Gastroesophageal sphincter (tissue), 4 donors: Measurements from ENCODE around the gene HEYL. TPM values are rescaled to one million over a fixed set of nuclear protein-coding genes. Genes with fewer than 3 reads are reported as not detected.

Experiments used
- ATAC-seq: fragments of 150-250 bp; one replicate; pipeline ENCODE4 v1.9.1; 2016; ENCODE audit warnings: mild to moderate bottlenecking, moderate library complexity
- H3K27ac ChIP-seq, 4 donors: fragments of 200-600 bp; sonication (generic) in 3 of 4; 1 replicate in 3 of 4; 2 replicates in 1 of 4; pipeline ENCODE4 v1.5.1; 2016 to 2019
- H3K27me3 ChIP-seq: fragments of 200-600 bp; sonication (generic); one replicate; pipeline ENCODE4 v1.5.1; 2019
- H3K36me3 ChIP-seq, 2 donors: fragments of 200-600 bp; sonication (generic); one replicate each; pipeline ENCODE4 v1.5.1; 2019; ENCODE audit warnings: control low read depth in 1 of 2
- H3K4me1 ChIP-seq, 3 donors: fragments of 200-600 bp; sonication (generic); 1 replicate in 2 of 3; 2 replicates in 1 of 3; pipeline ENCODE4 v1.5.1; 2016 to 2019; ENCODE audit warnings: control low read depth in 2 of 3
- H3K4me3 ChIP-seq, 2 donors: fragments of 200-600 bp; sonication (generic); one replicate each; pipeline ENCODE4 v1.5.1; 2019; ENCODE audit warnings: mild to moderate bottlenecking in 1 of 2, moderate library complexity in 1 of 2
- H3K9me3 ChIP-seq, 3 donors: fragments of 200-600 bp; sonication (generic); one replicate each; pipeline ENCODE4 v1.5.1; 2017 to 2019; ENCODE audit warnings: control low read depth in 2 of 3
- CTCF ChIP-seq, 4 experiments: fragments of 200-600 bp in 2 of 4; fragments of 450-650 bp in 2 of 4; sonication (generic) in 1 of 4; IDR thresholded peaks; one replicate each; pipeline ENCODE4 v1.5.1; 2017 to 2019; ENCODE audit warnings: antibody characterized with exemption in 4 of 4, mild to moderate bottlenecking in 2 of 4, moderate library complexity in 2 of 4
- EP300 ChIP-seq: sonication (generic); formaldehyde crosslinking; IDR thresholded peaks from one replicate; pipeline ENCODE4 v1.6.1; 2017; ENCODE audit warnings: antibody characterized with exemption, mild to moderate bottlenecking
- POLR2A ChIP-seq, 2 donors: fragments of 450-650 bp; IDR thresholded peaks; one replicate each; pipeline ENCODE4 v1.6.1; 2017; ENCODE audit warnings: antibody characterized with exemption in 2 of 2, mild to moderate bottlenecking in 2 of 2, moderate library complexity in 1 of 2
- POLR2AphosphoS5 ChIP-seq: sonication (generic); formaldehyde crosslinking; IDR thresholded peaks from one replicate; pipeline ENCODE4 v1.6.1; 2017; ENCODE audit warnings: antibody characterized with exemption
- WGBS, 2 donors: methylation state at CpG; one replicate each; pipeline ENCODE4 v1.1.5; 2018; ENCODE audit warnings: low coverage in 1 of 2; 5-methylcytosine and 5-hydroxymethylcytosine counted together
- total RNA-seq, 4 donors: library from RNA; depleted of rRNA; stranded (reverse); fragments of >200 nt; gene quantifications; one replicate each; pipeline ENCODE4 v1.1.0, GENCODE V29; 2016

The HEYL gene
- total RNA-seq, 4 donors from 2014 or later, result 3.0 to 8.4 (median 6.0) TPM

DNA sequence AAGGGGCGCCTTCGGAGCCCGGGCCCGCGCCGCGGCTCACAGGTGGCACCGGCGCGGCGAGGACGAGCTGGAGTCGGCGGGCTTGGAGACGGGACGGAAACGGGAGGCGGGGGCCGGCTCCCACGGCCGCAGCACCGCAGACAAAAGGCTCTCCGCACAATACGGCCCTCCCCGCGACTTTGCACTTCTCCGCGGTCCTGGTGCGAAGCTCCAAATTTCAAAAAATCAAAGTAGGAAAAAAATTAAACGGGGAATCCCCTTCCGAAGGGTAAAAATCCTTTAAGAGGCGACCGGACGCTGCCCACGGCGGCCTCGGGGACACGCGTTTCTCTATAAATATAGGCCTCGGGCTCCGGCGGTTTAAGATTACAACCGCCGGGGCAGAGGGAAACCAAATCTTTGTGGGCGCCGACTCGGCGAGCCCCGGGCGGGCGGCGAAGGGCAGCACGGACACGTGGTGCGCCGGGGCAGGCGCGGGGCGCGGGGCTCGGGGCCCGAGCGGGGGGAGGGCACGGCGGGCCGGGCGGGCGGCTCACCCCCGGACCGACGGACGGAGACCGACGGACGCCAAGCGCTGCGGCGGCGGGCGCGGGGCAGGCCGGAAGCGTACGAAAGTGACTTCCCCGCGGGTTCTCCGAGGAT, 63.3 kb downstream of the HEYL start:
- peaks cover 5 to 42% (median 22%) of the 10 kb centered on the region in 3 donors for H3K4me1 ChIP-seq
- H3K36me3 ChIP-seq, result peaks cover 0 to 16% of the 10 kb centered on the region in 2 donors
- H3K4me3 ChIP-seq, result peak overlapping the region; percentile 51 to 84
- H3K27ac ChIP-seq, result peak overlapping the region; percentile 48 to 89 (median 88)
- WGBS, 2 donors, result 0 to 2% methylated on average over 2 to 15 of the region's 87 CpGs
- no peaks in the 10 kb centered on the region for H3K27me3 ChIP-seq
- no peaks in the 10 kb centered on the region for H3K9me3 ChIP-seq
- peak in 1 of 4 experiments; percentile 15 for TF ChIP-seq CTCF (IDR thresholded peaks at IDR 0.05)
- no peak for TF ChIP-seq EP300
- no peak for TF ChIP-seq POLR2AphosphoS5
- TF ChIP-seq POLR2A (IDR thresholded peaks at IDR 0.05), result no peak
- peak; percentile 56 for ATAC-seq

DNA sequence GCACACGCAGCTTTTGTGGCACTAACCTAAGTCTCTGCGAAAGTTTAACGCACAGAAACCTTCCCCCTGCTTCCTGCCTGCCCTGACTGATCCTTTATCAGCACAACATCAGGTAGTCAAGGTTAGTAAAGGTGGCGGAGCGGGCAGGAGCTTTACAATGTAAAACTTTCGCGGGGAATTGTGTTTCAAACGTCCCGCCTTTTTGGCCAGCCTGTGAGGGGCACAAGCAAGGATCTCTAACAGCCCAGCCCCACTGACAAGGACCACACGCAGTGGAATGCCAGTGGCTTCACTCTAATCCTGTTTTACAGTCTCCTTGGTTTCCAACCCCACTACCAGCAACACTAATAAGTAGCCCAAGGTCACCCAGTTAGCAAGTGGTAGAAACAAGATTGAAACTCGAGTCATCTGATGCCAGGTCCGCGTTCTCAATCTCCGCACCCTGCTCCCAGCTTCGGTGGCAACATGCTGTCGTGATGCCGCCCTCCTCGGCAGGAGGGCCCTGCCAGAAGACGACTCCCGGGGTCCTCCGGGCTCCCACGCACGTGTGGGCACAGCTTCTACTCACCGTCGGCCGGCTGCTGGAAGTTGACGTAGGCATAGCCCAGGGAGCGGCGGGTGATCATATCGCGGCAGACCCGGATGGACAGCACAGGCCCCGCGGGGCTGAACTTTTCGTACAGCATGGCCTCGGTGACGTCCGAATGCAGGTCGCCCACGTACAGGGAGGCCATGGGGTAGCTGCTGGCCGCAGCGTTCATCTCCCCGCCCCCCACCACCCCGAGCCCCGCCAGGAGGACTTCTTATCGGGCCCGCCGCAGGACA, 64.0 kb downstream of the HEYL start:
- peak; percentile 27 for TF ChIP-seq POLR2AphosphoS5
- TF ChIP-seq POLR2A (IDR thresholded peaks at IDR 0.05), result no peak
- WGBS, 2 donors, result 4 to 5% methylated on average over 6 to 7 of the region's 48 CpGs
- ATAC-seq, result peak; percentile 56

GRCh38 chr1:39574646-39575045, 64.8 kb downstream of the HEYL start:
- H3K4me1 ChIP-seq, result peaks cover 5 to 42% (median 22%) of the 10 kb centered on the region in 3 donors
- H3K27ac ChIP-seq, result peak overlapping the region in 3 of 4 donors; percentile 88 to 89 (median 88)
- no peaks in the 10 kb centered on the region for H3K27me3 ChIP-seq
- TF ChIP-seq POLR2A (IDR thresholded peaks at IDR 0.05) (no peak), EP300 (no peak), POLR2AphosphoS5 (no peak), CTCF (IDR thresholded peaks at IDR 0.05) (no peak)
- peaks cover 0 to 31% of the 10 kb centered on the region in 2 donors for H3K36me3 ChIP-seq
- no peak for ATAC-seq
- H3K4me3 ChIP-seq, result peak overlapping the region; percentile 51 to 84
- WGBS, 2 donors, result 20 to 29% methylated on average over 1 to 3 of the region's 5 CpGs
- H3K9me3 ChIP-seq, result no peaks in the 10 kb centered on the region

More for the DNA sequence above, 64.0 kb downstream of the HEYL start:
- H3K9me3 ChIP-seq, result no peaks in the 10 kb centered on the region
- no peaks in the 10 kb centered on the region for H3K27me3 ChIP-seq
- peak overlapping the region; percentile 48 to 89 (median 88) for H3K27ac ChIP-seq
- H3K4me1 ChIP-seq, result peaks cover 5 to 42% (median 22%) of the 10 kb centered on the region in 3 donors
- H3K36me3 ChIP-seq, result peaks cover 0 to 24% of the 10 kb centered on the region in 2 donors
- peak overlapping the region; percentile 51 to 84 for H3K4me3 ChIP-seq

Other genes with a start within 250 kb of the HEYL start
- 1 to 10 TPM in 2 of 4 donors, under 1 TPM in 2; 0.40 to 4.0 (median 1.2) TPM for gene BMP8A, start 148.0 kb downstream of the HEYL start, total RNA-seq
- gene PABPC4, start 62.9 kb downstream of the HEYL start, total RNA-seq, result 100 to 1,000 TPM; 101 to 160 (median 123) TPM
- 1 to 10 TPM in 1 of 4 donors, not detected in 3; 1.1 TPM for gene NT5C1A, start 32.5 kb upstream of the HEYL start, total RNA-seq
- 1 to 10 TPM in 1 of 4 donors, under 1 TPM in 1, not detected in 2; 0.17 to 1.8 TPM for gene HPCAL4, start 51.8 kb upstream of the HEYL start, total RNA-seq
- gene PPIE, start 99.2 kb upstream of the HEYL start, total RNA-seq, result 10 to 100 TPM; 38.5 to 45.1 (median 42.0) TPM
- gene OXCT2, start 131.7 kb upstream of the HEYL start, total RNA-seq, result 1 to 10 TPM in 3 of 4 donors, under 1 TPM in 1; 0.49 to 2.6 (median 1.6) TPM
- 1 to 10 TPM; 2.0 to 4.5 (median 2.2) TPM for gene BMP8B, start 149.2 kb upstream of the HEYL start, total RNA-seq
- gene TRIT1, start 243.9 kb upstream of the HEYL start, total RNA-seq, result 10 to 100 TPM; 19.3 to 24.0 (median 21.7) TPM